Fibroblast of lung (primary cell): Measurements from ENCODE around the gene OR4D11. TPM values are rescaled to one million over a fixed set of nuclear protein-coding genes. Genes with fewer than 3 reads are reported as not detected.

Source experiments
- DNase-seq, 2 donors: peaks; one replicate each; pipeline versions ENCODE4 v3.0.0 to v3.0.0-alpha.2; 2010; ENCODE audit warnings: low read depth in 2 of 2
- H2AFZ ChIP-seq: 2 replicates; pipeline ENCODE4 v1.5.1; 2012; ENCODE audit warnings: low read length, control low read depth, inconsistent platforms
- H3K27ac ChIP-seq: 2 replicates; pipeline ENCODE4 v1.5.1; 2011; ENCODE audit warnings: low read length, control low read depth; ENCODE audit not compliant: insufficient read depth
- H3K27me3 ChIP-seq: 2 replicates; pipeline ENCODE4 v1.5.1; 2011; ENCODE audit warnings: mild to moderate bottlenecking, low read length; ENCODE audit not compliant: control insufficient read depth, insufficient read depth
- H3K36me3 ChIP-seq: 2 replicates; pipeline ENCODE4 v1.5.1; 2011; ENCODE audit warnings: low read length; ENCODE audit not compliant: control insufficient read depth, insufficient read depth
- H3K4me1 ChIP-seq: 2 replicates; pipeline ENCODE4 v1.5.1; 2011; ENCODE audit warnings: low read length; ENCODE audit not compliant: control insufficient read depth, insufficient read depth; ENCODE audit errors: extremely low read depth
- H3K4me2 ChIP-seq: 2 replicates; pipeline ENCODE4 v1.5.1; 2011; ENCODE audit warnings: low read length, control low read depth; ENCODE audit not compliant: insufficient read depth; ENCODE audit errors: extremely low read depth
- H3K4me3 ChIP-seq, 4 experiments: fragments of 200-600 bp in 1 of 4; sonication (generic) in 1 of 4; replicated peaks in 1 of 4; 2 replicates each; pipeline ENCODE4 v1.5.1; 2011 to 2016; ENCODE audit warnings: low read length in 4 of 4, low read depth in 3 of 4, mild to moderate bottlenecking in 3 of 4, control low read depth in 2 of 4, inconsistent platforms in 1 of 4, mixed read lengths in 1 of 4; ENCODE audit not compliant: insufficient read depth in 1 of 4; ENCODE audit errors: control extremely low read depth in 1 of 4
- H3K79me2 ChIP-seq: 2 replicates; pipeline ENCODE4 v1.5.1; 2012; ENCODE audit warnings: mild to moderate bottlenecking, low read length, inconsistent platforms; ENCODE audit not compliant: control insufficient read depth, insufficient read depth
- H3K9ac ChIP-seq: 2 replicates; pipeline ENCODE4 v1.5.1; 2011; ENCODE audit warnings: mild to moderate bottlenecking, low read length, control low read depth; ENCODE audit not compliant: insufficient read depth
- H3K9me3 ChIP-seq: 2 replicates; pipeline ENCODE4 v1.5.1; 2012; ENCODE audit warnings: low read depth, low read length; ENCODE audit not compliant: control insufficient read depth, insufficient read depth
- H4K20me1 ChIP-seq: 2 replicates; pipeline ENCODE4 v1.5.1; 2011; ENCODE audit warnings: low read length; ENCODE audit not compliant: control insufficient read depth, insufficient read depth; ENCODE audit errors: extremely low read depth
- CTCF ChIP-seq, 2 donors: IDR thresholded peaks in 1 of 2; conservative IDR thresholded peaks in 1 of 2; 1 replicate in 1 of 2; 2 replicates in 1 of 2; pipeline ENCODE4 v1.5.1; 2011 to 2012; ENCODE audit warnings: low read length in 2 of 2, control low read depth in 1 of 2, inconsistent platforms in 1 of 2, low read depth in 1 of 2, mild to moderate bottlenecking in 1 of 2
- EZH2 ChIP-seq: IDR thresholded peaks from 2 replicates; pipeline ENCODE4 v1.5.1; 2012; ENCODE audit warnings: low read length, control low read depth, mild to moderate bottlenecking; ENCODE audit errors: missing control alignments
- polyA plus RNA-seq, 2 donors: library from polyadenylated mRNA; depleted of rRNA in 1 of 2; stranded (reverse) in 1 of 2; unstranded in 1 of 2; fragments of >200 nt; gene quantifications; 2 replicates each; pipeline ENCODE4 v1.2.1, GENCODE V29; 2011 to 2012; ENCODE audit warnings: missing spikeins in 1 of 2
- total RNA-seq: library from RNA; depleted of rRNA; stranded (reverse); fragments of >200 nt; gene quantifications from 2 replicates; pipeline ENCODE4 v1.2.1, GENCODE V29; 2014

The OR4D11 gene
- total and polyA plus RNA-seq, 2 donors (not counting 1 experiment from before 2014, with no cell fraction given): not detected

- TF ChIP-seq CTCF (conservative IDR thresholded peaks at IDR 0.05 in 1 of 2, IDR thresholded peaks at IDR 0.05 in 1 of 2; ENCODE audit: low read depth in 1 of 2, low read length in 2 of 2) (no peak), EZH2 (no peak)
Measured at GRCh38 chr11:59552844-59553243, 49.5 kb downstream of the OR4D11 start.

GRCh38 chr11:59553323-59553722, 49.9 kb downstream of the OR4D11 start:
- Histone ChIP-seq H3K36me3 (no peaks in the 10 kb centered on the region), H3K9me3 (no peaks in the 10 kb centered on the region), H3K27me3 (no peaks in the 10 kb centered on the region), H4K20me1 (no peaks in the 10 kb centered on the region), H3K9ac (no peak overlapping the region), H3K79me2 (no peaks in the 10 kb centered on the region), H3K4me2 (no peak overlapping the region), H3K4me3 (no peak overlapping the region), H3K4me1 (peaks cover 6% of the 10 kb centered on the region), H2AFZ (no peak overlapping the region), H3K27ac (no peak overlapping the region)
- no peak for DNase-seq
- TF ChIP-seq CTCF (conservative IDR thresholded peaks at IDR 0.05 in 1 of 2, IDR thresholded peaks at IDR 0.05 in 1 of 2; ENCODE audit: low read depth in 1 of 2, low read length in 2 of 2): no peak

More at GRCh38 chr11:59552844-59553243, 49.5 kb downstream of the OR4D11 start:
- Histone ChIP-seq H2AFZ (no peak overlapping the region), H3K4me1 (peaks cover 6% of the 10 kb centered on the region), H3K27ac (no peak overlapping the region), H3K4me3 (peak overlapping the region in 1 of 4 experiments; percentile 95), H3K9me3 (no peaks in the 10 kb centered on the region), H3K9ac (no peak overlapping the region), H4K20me1 (no peaks in the 10 kb centered on the region), H3K36me3 (no peaks in the 10 kb centered on the region), H3K79me2 (no peaks in the 10 kb centered on the region), H3K4me2 (no peak overlapping the region), H3K27me3 (no peaks in the 10 kb centered on the region)
- no peak for DNase-seq

Other genes with a start within 250 kb of the OR4D11 start
- not detected in 2 replicates for gene OR5AN1, start 144.7 kb upstream of the OR4D11 start, total RNA-seq
- not detected in 2 replicates for gene OR5AN1, start 144.7 kb upstream of the OR4D11 start, polyA plus RNA-seq
- not detected in 2 replicates for gene OR5A2, start 77.2 kb upstream of the OR4D11 start, total RNA-seq
- not detected in 2 replicates for gene OR5A2, start 77.2 kb upstream of the OR4D11 start, polyA plus RNA-seq
- gene OR5A1, start 67.1 kb upstream of the OR4D11 start, total RNA-seq: not detected in 2 replicates
- gene OR5A1, start 67.1 kb upstream of the OR4D11 start, polyA plus RNA-seq: not detected in 2 replicates
- gene OR4D6, start 46.6 kb upstream of the OR4D11 start, total RNA-seq: not detected in 2 replicates
- gene OR4D6, start 46.6 kb upstream of the OR4D11 start, polyA plus RNA-seq: not detected in 2 replicates
- not detected in 2 replicates for gene OR4D10, start 30.3 kb upstream of the OR4D11 start, total RNA-seq
- gene OR4D10, start 30.3 kb upstream of the OR4D11 start, polyA plus RNA-seq: not detected in 2 replicates
- not detected in 2 replicates for gene OR4D9, start 8.0 kb downstream of the OR4D11 start, total RNA-seq
- not detected in 2 replicates for gene OR4D9, start 8.0 kb downstream of the OR4D11 start, polyA plus RNA-seq
- gene OSBP, start 112.2 kb downstream of the OR4D11 start, total RNA-seq: 29.5 and 44.1 TPM in 2 replicates
- gene OSBP, start 112.2 kb downstream of the OR4D11 start, polyA plus RNA-seq: 32.4 and 34.0 TPM in 2 replicates
- 8.2 and 11.6 TPM in 2 replicates for gene PATL1, start 165.5 kb downstream of the OR4D11 start, total RNA-seq
- 66.4 and 68.1 TPM in 2 replicates for gene PATL1, start 165.5 kb downstream of the OR4D11 start, polyA plus RNA-seq
- gene OR10V1, start 210.3 kb downstream of the OR4D11 start, total RNA-seq: not detected in 2 replicates
- gene OR10V1, start 210.3 kb downstream of the OR4D11 start, polyA plus RNA-seq: not detected in 2 replicates